ENCODE results near the gene LPIN2. TPM values are rescaled to one million over a fixed set of nuclear protein-coding genes. Genes with fewer than 3 reads are reported as not detected.

LPIN2 gene
- total and polyA plus RNA-seq, 2 of the 4 experiments (the other 2 are of a cell fraction): 16.2 to 21.9 TPM

- Histone ChIP-seq H2AK9ac (replicated peaks; ENCODE audit: low read depth, low read length, poor library complexity) (no peak overlapping the region), H3K9me3 (ENCODE audit: control insufficient read depth, insufficient read depth, low read length) (peaks cover 5% of the 10 kb centered on the region; the same call in 1 of the 2 replicates), H3K4me2 (ENCODE audit: low read depth, low read length) (no peak overlapping the region), H2BK20ac (ENCODE audit: low read depth, low read length) (no peak overlapping the region), H3K18ac (ENCODE audit: low read depth, low read length) (no peak overlapping the region), H4K20me1 (ENCODE audit: insufficient read depth, low read length) (no peaks in the 10 kb centered on the region), H2BK120ac (ENCODE audit: low read depth, low read length) (no peak overlapping the region), H3K4ac (ENCODE audit: low read depth, low read length) (no peak overlapping the region), H2BK15ac (ENCODE audit: low read depth, low read length) (no peak overlapping the region), H3K27ac (ENCODE audit: insufficient read depth, low read length) (no peak overlapping the region), H3K23ac (ENCODE audit: low read depth, low read length) (no peak overlapping the region), H4K91ac (ENCODE audit: insufficient read depth, low read depth, low read length) (no peak overlapping the region), H3K79me1 (ENCODE audit: low read depth in 1 of 2, low read length in 2 of 2) (no peaks in the 10 kb centered on the region), H2AK5ac (ENCODE audit: low read depth, low read length) (no peak overlapping the region), H4K8ac (ENCODE audit: low read depth in 2 of 2, low read length in 2 of 2) (no peak overlapping the region), H4K5ac (ENCODE audit: low read depth, low read length) (no peak overlapping the region), H3K9me1 (ENCODE audit: insufficient read depth, low read length) (peaks cover 4% of the 10 kb centered on the region; the same call in 1 of the 2 replicates), H3K36me3 (ENCODE audit: control insufficient read depth, insufficient read depth, low read length) (no peaks in the 10 kb centered on the region), H2AFZ (replicated peaks; ENCODE audit: low read length, poor library complexity) (no peak overlapping the region), H3K4me3 (ENCODE audit: insufficient read depth, low read depth, low read length) (no peak overlapping the region), H3K4me1 (ENCODE audit: control insufficient read depth, insufficient read depth, low read length) (no peaks in the 10 kb centered on the region), H2BK5ac (ENCODE audit: low read depth, low read length, poor library complexity, severe bottlenecking) (no peak overlapping the region), H3K27me3 (ENCODE audit: control insufficient read depth, insufficient read depth, low read length) (peaks cover 8% of the 10 kb centered on the region), H3K14ac (replicated peaks; ENCODE audit: low read depth, low read length) (no peak overlapping the region), H3K9ac (ENCODE audit: low read depth, low read length) (no peak overlapping the region), H3K56ac (ENCODE audit: extremely low read depth, insufficient read depth, low read length) (no peak overlapping the region)
- no peak for TF ChIP-seq BHLHE40 (IDR thresholded peaks at IDR 0.05; ENCODE audit: low read depth, low read length)
- TF ChIP-seq RAD21 (IDR thresholded peaks at IDR 0.05; ENCODE audit: low read length): no peak
- in situ Hi-C loops (cut with MboI; ENCODE audit: low sequenced_read_pairs) (no loop called here), intact Hi-C loops (cut with micrococcal nuclease) (no loop called here), dilution Hi-C loops (cut with HindIII; ENCODE audit: low sequenced_read_pairs, unreplicated experiment) (no loop called here)
- ATAC-seq (ENCODE audit: low read depth) (no peak), DNase-seq (no peak)
- no TSS peak for BruUV-seq (replicated peaks)
- ChIA-PET CTCF (no interaction called here), POLR2A (ENCODE audit: unreplicated experiment) (no interaction called here)
- 67% methylated on average over 1 of the region's 2 CpGs; no CpG with 5 or more reads in 1 of the 2 experiments for WGBS, 2 experiments (ENCODE audit: extremely low coverage in 2 of 2, insufficient read length in 1 of 2)
Measured at GRCh38 chr18:3052411-3052758, 39.4 kb upstream of the LPIN2 start.

Measured in IMR-90 (cell line).